Brain microvascular endothelial cell (primary cell): ENCODE data around the gene CACNA1D.

Experiments
- DNase-seq: peaks from one replicate; pipeline ENCODE4 v3.0.0-alpha.2; 2020
- H3K27ac ChIP-seq: fragments of 250-450 bp; sonication (Bioruptor Pico); 2 replicates; pipeline ENCODE4 v1.5.1; 2020; ENCODE audit warnings: mild to moderate bottlenecking, moderate library complexity
- H3K27me3 ChIP-seq: fragments of 250-450 bp; sonication (Bioruptor Pico); replicated peaks from 2 replicates; pipeline ENCODE4 v1.5.1; 2020; ENCODE audit warnings: mild to moderate bottlenecking
- H3K36me3 ChIP-seq: fragments of 250-450 bp; sonication (Bioruptor Pico); replicated peaks from 2 replicates; pipeline ENCODE4 v1.5.1; 2020; ENCODE audit warnings: mild to moderate bottlenecking
- H3K4me3 ChIP-seq: 2 replicates; pipeline ENCODE4 v1.5.1; 2011; ENCODE audit warnings: low read depth, mild to moderate bottlenecking, control low read depth, low read length, moderate library complexity
- CTCF ChIP-seq: IDR thresholded peaks from 2 replicates; pipeline ENCODE4 v1.5.1; 2011; ENCODE audit warnings: low read depth, mild to moderate bottlenecking, moderate library complexity, low read length, control low read depth, inconsistent platforms; ENCODE audit errors: missing control alignments
- in situ Hi-C: cut with HindIII; loops from 2 replicates; pipeline ENCODE4 v1.10.0; 2017; ENCODE audit warnings: low sequenced_read_pairs, low pct_ligation_motif_present

Gene CACNA1D

DNA sequence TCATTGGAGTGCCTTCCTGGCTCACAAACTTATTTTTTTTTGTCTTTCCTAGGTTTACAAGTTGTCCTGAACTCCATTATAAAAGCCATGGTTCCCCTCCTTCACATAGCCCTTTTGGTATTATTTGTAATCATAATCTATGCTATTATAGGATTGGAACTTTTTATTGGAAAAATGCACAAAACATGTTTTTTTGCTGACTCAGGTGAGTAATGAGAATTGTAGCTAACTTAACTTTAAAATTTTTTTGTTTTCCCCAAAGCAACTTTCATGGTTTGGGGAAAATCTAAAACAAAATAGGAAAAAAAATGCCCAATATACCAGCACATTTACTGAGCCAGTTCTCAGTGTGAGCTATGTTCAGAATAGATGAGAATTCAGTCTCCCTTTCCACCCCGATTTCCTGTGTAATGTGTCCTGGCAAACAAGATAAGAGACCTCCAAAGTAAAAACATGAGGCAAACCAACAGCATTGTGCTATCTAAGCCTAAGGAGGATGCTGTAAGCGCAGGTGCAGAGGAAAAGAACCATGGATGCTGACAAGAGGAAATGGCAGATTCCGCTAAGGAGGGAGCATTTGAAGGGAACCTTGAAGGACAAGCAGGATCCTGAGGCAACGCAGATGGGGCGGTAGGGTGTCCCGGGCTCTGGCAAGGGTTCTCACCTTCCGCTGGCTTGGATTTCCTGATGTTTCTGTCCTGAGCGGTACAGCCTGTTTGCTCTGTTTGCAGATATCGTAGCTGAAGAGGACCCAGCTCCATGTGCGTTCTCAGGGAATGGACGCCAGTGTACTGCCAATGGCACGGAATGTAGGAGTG is 171.4 kb downstream of the CACNA1D start:
- in situ Hi-C loops = no loop called here
- Histone ChIP-seq H3K27ac (no peak overlapping the region), H3K27me3 (no peaks in the 10 kb centered on the region), H3K4me3 (no peak overlapping the region), H3K36me3 (no peaks in the 10 kb centered on the region)
- TF ChIP-seq CTCF = no peak
- DNase-seq = no peak

- DNase-seq = no peak
- H3K4me3 ChIP-seq = no peak overlapping the region
- TF ChIP-seq CTCF = peak; percentile 65
- H3K36me3 ChIP-seq = no peaks in the 10 kb centered on the region
- no peaks in the 10 kb centered on the region for H3K27me3 ChIP-seq
- in situ Hi-C loops = no loop called here
- H3K27ac ChIP-seq = no peak overlapping the region
These were observed 174.5 kb downstream of the CACNA1D start for GRCh38 chr3:53668872-53669271.

DNA sequence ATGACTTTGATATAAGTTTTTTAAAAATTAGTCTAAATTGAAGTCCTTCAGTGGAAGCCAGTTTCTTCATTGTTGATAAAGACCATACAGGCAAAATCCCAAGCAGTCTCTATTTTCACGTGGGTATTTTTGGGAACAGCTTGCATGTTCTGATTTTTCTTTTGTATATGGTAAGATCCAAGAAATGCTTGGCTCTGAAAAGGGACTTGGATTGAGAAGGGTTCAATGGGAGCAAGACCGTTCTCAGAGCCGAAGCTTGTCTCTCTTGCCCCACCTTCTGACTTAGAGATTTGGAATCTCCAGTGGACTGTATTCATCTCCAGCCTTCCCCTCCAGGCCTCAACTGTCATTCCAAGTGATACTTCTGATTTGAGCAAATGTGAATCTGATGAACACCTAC is 176.3 kb downstream of the CACNA1D start:
- DNase-seq = no peak
- in situ Hi-C loops = no loop called here
- no peak overlapping the region for H3K4me3 ChIP-seq
- no peak for TF ChIP-seq CTCF
- no peak overlapping the region for H3K27ac ChIP-seq
- H3K27me3 ChIP-seq = no peaks in the 10 kb centered on the region
- H3K36me3 ChIP-seq = no peaks in the 10 kb centered on the region

- DNase-seq = no peak
These were observed 177.0 kb downstream of the CACNA1D start for GRCh38 chr3:53671192-53671960.

DNA sequence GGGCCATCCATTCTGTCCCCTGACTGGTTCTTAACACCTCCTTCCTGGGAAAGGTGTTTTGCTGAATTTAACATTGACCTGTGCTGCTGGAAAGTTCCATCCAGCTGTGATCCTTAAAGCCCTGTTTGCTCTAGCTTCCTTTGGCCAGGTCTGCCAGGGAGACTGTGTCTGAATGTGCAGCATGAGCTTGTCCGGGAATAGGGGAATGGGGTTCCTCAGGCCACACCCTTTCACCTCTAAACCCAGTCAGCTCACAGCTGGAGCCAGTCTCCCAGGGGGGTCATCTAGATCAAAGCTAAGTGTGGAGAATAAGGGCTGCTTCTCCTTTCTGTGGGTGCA is 177.5 kb downstream of the CACNA1D start:
- H3K27me3 ChIP-seq = no peaks in the 10 kb centered on the region

More at GRCh38 chr3:53671192-53671960, 177.0 kb downstream of the CACNA1D start:
- Histone ChIP-seq H3K27ac (no peak overlapping the region), H3K4me3 (no peak overlapping the region), H3K36me3 (no peaks in the 10 kb centered on the region), H3K27me3 (no peaks in the 10 kb centered on the region)
- TF ChIP-seq CTCF = no peak
- in situ Hi-C loops = no loop called here

More for the DNA sequence above, 177.5 kb downstream of the CACNA1D start:
- TF ChIP-seq CTCF = no peak
- Histone ChIP-seq H3K4me3 (no peak overlapping the region), H3K27ac (no peak overlapping the region), H3K36me3 (no peaks in the 10 kb centered on the region)
- in situ Hi-C loops = no loop called here
- no peak for DNase-seq
